HEK293 (cell line): Measurements from ENCODE around the gene MEGF10.

Source experiments
- CTCF ChIP-seq: fragments of 450-650 bp; formaldehyde crosslinking; IDR thresholded peaks from 2 replicates; pipeline ENCODE4 v1.5.1; 2016; ENCODE audit warnings: missing biosample characterization, missing genetic modification characterization
- ZNF138 ChIP-seq: fragments of 450-650 bp; formaldehyde crosslinking; IDR thresholded peaks from 2 replicates; pipeline ENCODE4 v1.5.1; 2016; ENCODE audit warnings: missing biosample characterization, missing genetic modification characterization, borderline replicate concordance
- ZNF366 ChIP-seq: fragments of 450-650 bp; formaldehyde crosslinking; conservative IDR thresholded peaks from 2 replicates; pipeline ENCODE4 v1.5.1; 2016; ENCODE audit warnings: missing biosample characterization, missing genetic modification characterization
- ZNF639 ChIP-seq: fragments of 450-650 bp; formaldehyde crosslinking; IDR thresholded peaks from 2 replicates; pipeline ENCODE4 v1.5.1; 2016; ENCODE audit warnings: missing biosample characterization, missing genetic modification characterization

DNA sequence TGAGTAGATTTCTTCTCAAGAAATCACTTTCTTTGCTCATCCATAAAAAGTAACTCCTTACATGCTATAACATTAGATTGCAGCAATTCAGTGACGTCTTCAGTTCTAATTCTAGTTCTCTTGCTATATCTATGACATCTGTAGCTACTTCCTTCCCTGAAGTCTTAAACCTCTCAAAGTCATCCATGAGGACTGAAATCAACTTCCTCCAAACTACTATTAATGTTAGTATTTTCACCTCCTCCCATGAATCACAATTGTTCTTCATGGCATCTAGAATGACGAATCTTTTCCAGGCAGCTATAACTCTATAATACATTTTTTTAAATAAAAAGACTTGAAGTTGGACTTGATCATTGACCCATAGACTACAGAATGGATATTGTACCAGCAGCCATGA, 180.6 kb downstream of the MEGF10 start:
- TF ChIP-seq ZNF366 (tag by site-specific recombination), result no peak
- TF ChIP-seq ZNF639 (tag by site-specific recombination), result no peak
- no peak for TF ChIP-seq CTCF (tag by site-specific recombination)
- no peak for TF ChIP-seq ZNF138 (tag by site-specific recombination)
